H9 (cell line): ENCODE results near the gene HOXA4. TPM values are rescaled to one million over a fixed set of nuclear protein-coding genes. Genes with fewer than 3 reads are reported as not detected.

Experiments used
- DNase-seq: peaks from one replicate; pipeline ENCODE4 v3.0.0-alpha.2; 2017
- H2AFZ ChIP-seq: one replicate; pipeline ENCODE4 v1.6.1; 2013; ENCODE audit warnings: mild to moderate bottlenecking, low read length, control low read depth, moderate library complexity
- H2AK5ac ChIP-seq: 2 replicates; pipeline ENCODE4 v1.6.1; 2013; ENCODE audit warnings: low read length, control low read depth, mixed read lengths; ENCODE audit not compliant: insufficient read length
- H2BK120ac ChIP-seq: one replicate; pipeline ENCODE4 v1.6.1; 2013; ENCODE audit warnings: low read depth, mild to moderate bottlenecking, low read length, control low read depth, inconsistent platforms; ENCODE audit not compliant: poor library complexity, severe bottlenecking
- H2BK12ac ChIP-seq: 2 replicates; pipeline ENCODE4 v1.6.1; 2013; ENCODE audit warnings: low read length, control low read depth, mixed read lengths, low read depth; ENCODE audit not compliant: insufficient read length
- H2BK15ac ChIP-seq: 2 replicates; pipeline ENCODE4 v1.6.1; 2013; ENCODE audit warnings: low read depth, low read length, control low read depth
- H2BK20ac ChIP-seq: one replicate; pipeline ENCODE4 v1.6.1; 2013; ENCODE audit warnings: low read depth, mild to moderate bottlenecking, low read length, control low read depth, inconsistent platforms; ENCODE audit not compliant: poor library complexity, severe bottlenecking
- H2BK5ac ChIP-seq: 2 replicates; pipeline ENCODE4 v1.6.1; 2013; ENCODE audit warnings: low read length, control low read depth, mixed read lengths; ENCODE audit not compliant: insufficient read length
- H3K14ac ChIP-seq: 2 replicates; pipeline ENCODE4 v1.6.1; 2013; ENCODE audit warnings: low read length, control low read depth; ENCODE audit not compliant: insufficient read depth
- H3K18ac ChIP-seq: 2 replicates; pipeline ENCODE4 v1.6.1; 2013; ENCODE audit warnings: low read depth, mild to moderate bottlenecking, mixed read lengths, low read length, control low read depth; ENCODE audit not compliant: insufficient read length
- H3K23ac ChIP-seq: 2 replicates; pipeline ENCODE4 v1.6.1; 2013; ENCODE audit warnings: low read length, control low read depth, mixed read lengths, low read depth; ENCODE audit not compliant: insufficient read length
- H3K23me2 ChIP-seq: 2 replicates; pipeline ENCODE4 v1.6.1; 2013; ENCODE audit warnings: low read depth, mild to moderate bottlenecking, mixed read lengths, low read length, control low read depth; ENCODE audit not compliant: insufficient read length, poor library complexity, severe bottlenecking
- H3K27ac ChIP-seq: 2 replicates; pipeline ENCODE4 v1.5.1; 2013; ENCODE audit warnings: low read length, control low read depth, mixed read lengths, low read depth; ENCODE audit not compliant: insufficient read length
- H3K27me3 ChIP-seq: 2 replicates; pipeline ENCODE4 v1.6.1; 2013; ENCODE audit warnings: low read length, control low read depth, inconsistent platforms; ENCODE audit not compliant: insufficient read depth
- H3K4ac ChIP-seq: 2 replicates; pipeline ENCODE4 v1.6.1; 2013; ENCODE audit warnings: low read depth, mild to moderate bottlenecking, control low read depth, inconsistent platforms, low read length, moderate library complexity
- H3K4me1 ChIP-seq: 2 replicates; pipeline ENCODE4 v1.6.1; 2013; ENCODE audit warnings: low read length, control low read depth, inconsistent platforms; ENCODE audit not compliant: insufficient read depth
- H3K4me2 ChIP-seq: 2 replicates; pipeline ENCODE4 v1.6.1; 2013; ENCODE audit warnings: low read length, control low read depth, mixed read lengths; ENCODE audit not compliant: insufficient read length, insufficient read depth
- H3K56ac ChIP-seq: 2 replicates; pipeline ENCODE4 v1.6.1; 2013; ENCODE audit warnings: low read depth, mild to moderate bottlenecking, mixed read lengths, low read length, control low read depth; ENCODE audit not compliant: insufficient read length
- H3K79me1 ChIP-seq: 2 replicates; pipeline ENCODE4 v1.6.1; 2013; ENCODE audit warnings: low read depth, mild to moderate bottlenecking, moderate library complexity, low read length, control low read depth, inconsistent platforms; ENCODE audit not compliant: insufficient read depth, poor library complexity, severe bottlenecking
- H3K79me2 ChIP-seq: 2 replicates; pipeline ENCODE4 v1.6.1; 2013; ENCODE audit warnings: low read length, control low read depth, inconsistent platforms; ENCODE audit not compliant: insufficient read depth
- H3K9ac ChIP-seq: 2 replicates; pipeline ENCODE4 v1.6.1; 2013; ENCODE audit warnings: low read length, control low read depth, mixed read lengths; ENCODE audit not compliant: insufficient read length; ENCODE audit errors: extremely low read depth
- H3K9me3 ChIP-seq: one replicate; pipeline ENCODE4 v1.6.1; 2013; ENCODE audit warnings: low read depth, low read length, inconsistent platforms; ENCODE audit not compliant: control insufficient read depth
- H3T11ph ChIP-seq: one replicate; pipeline ENCODE4 v1.6.1; 2013; ENCODE audit warnings: mild to moderate bottlenecking, low read length, control low read depth, inconsistent platforms
- H4K20me1 ChIP-seq: one replicate; pipeline ENCODE4 v1.6.1; 2013; ENCODE audit not compliant: control insufficient read depth, insufficient read length, insufficient read depth
- H4K5ac ChIP-seq: 2 replicates; pipeline ENCODE4 v1.6.1; 2013; ENCODE audit warnings: low read depth, mild to moderate bottlenecking, mixed read lengths, low read length, control low read depth; ENCODE audit not compliant: insufficient read length
- H4K8ac ChIP-seq: replicated peaks from 2 replicates; pipeline ENCODE4 v1.6.1; 2013; ENCODE audit warnings: low read length, control low read depth, mixed read lengths, low read depth; ENCODE audit not compliant: insufficient read length
- H4K91ac ChIP-seq: 2 replicates; pipeline ENCODE4 v1.6.1; 2013; ENCODE audit warnings: low read depth, mild to moderate bottlenecking, moderate library complexity, mixed read lengths, low read length, control low read depth; ENCODE audit not compliant: insufficient read length
- H3K27ac Mint-ChIP-seq, 3 experiments: 2 replicates in 2 of 3; 3 replicates in 1 of 3; pipeline ENCODE4 v1.8.0; 2020 to 2021; ENCODE audit warnings: mixed read lengths in 3 of 3, mild to moderate bottlenecking in 1 of 3, moderate library complexity in 1 of 3
- H3K27me3 Mint-ChIP-seq: 2 replicates; pipeline ENCODE4 v1.8.0; 2021; ENCODE audit warnings: low read depth, mild to moderate bottlenecking, moderate library complexity, mixed read lengths
- H3K36me3 Mint-ChIP-seq, 3 experiments: 2 replicates in 2 of 3; 3 replicates in 1 of 3; pipeline ENCODE4 v1.8.0; 2020 to 2021; ENCODE audit warnings: low read depth in 3 of 3, mixed read lengths in 3 of 3; ENCODE audit not compliant: insufficient read depth in 1 of 3
- H3K4me1 Mint-ChIP-seq, 2 experiments: 2 replicates each; pipeline ENCODE4 v1.8.0; 2020; ENCODE audit warnings: mixed read lengths in 2 of 2
- H3K4me3 Mint-ChIP-seq, 2 experiments: 2 replicates in 1 of 2; 3 replicates in 1 of 2; pipeline ENCODE4 v1.8.0; 2020 to 2021; ENCODE audit warnings: mild to moderate bottlenecking in 2 of 2, mixed read lengths in 2 of 2, moderate library complexity in 1 of 2
- H3K9me3 Mint-ChIP-seq, 2 experiments: 2 replicates in 1 of 2; 3 replicates in 1 of 2; pipeline ENCODE4 v1.8.0; 2020; ENCODE audit warnings: mild to moderate bottlenecking in 2 of 2, mixed read lengths in 2 of 2, moderate library complexity in 1 of 2
- CTCF ChIP-seq: fragments of 200-600 bp; sonication (generic); conservative IDR thresholded peaks from 3 replicates; pipeline ENCODE4 v1.8.0; 2021; ENCODE audit warnings: antibody characterized with exemption, mild to moderate bottlenecking
- WGBS: extraction: QIAGEN DNeasy Blood & Tissue Kit; methylation state at CpG from one replicate; pipeline ENCODE4 v1.1.7; 2013; ENCODE audit warnings: missing lambda C conversion rate, low lambda C conversion rate, mixed read lengths; ENCODE audit not compliant: insufficient read length; ENCODE audit errors: extremely low coverage; 5-methylcytosine and 5-hydroxymethylcytosine counted together
- total RNA-seq: library from RNA; stranded (reverse); gene quantifications from 2 replicates; pipeline ENCODE4 v1.2.1, GENCODE V29; 2021

HOXA4 gene
- total RNA-seq, 1 experiment from 2014 or later, result not detected

DNA sequence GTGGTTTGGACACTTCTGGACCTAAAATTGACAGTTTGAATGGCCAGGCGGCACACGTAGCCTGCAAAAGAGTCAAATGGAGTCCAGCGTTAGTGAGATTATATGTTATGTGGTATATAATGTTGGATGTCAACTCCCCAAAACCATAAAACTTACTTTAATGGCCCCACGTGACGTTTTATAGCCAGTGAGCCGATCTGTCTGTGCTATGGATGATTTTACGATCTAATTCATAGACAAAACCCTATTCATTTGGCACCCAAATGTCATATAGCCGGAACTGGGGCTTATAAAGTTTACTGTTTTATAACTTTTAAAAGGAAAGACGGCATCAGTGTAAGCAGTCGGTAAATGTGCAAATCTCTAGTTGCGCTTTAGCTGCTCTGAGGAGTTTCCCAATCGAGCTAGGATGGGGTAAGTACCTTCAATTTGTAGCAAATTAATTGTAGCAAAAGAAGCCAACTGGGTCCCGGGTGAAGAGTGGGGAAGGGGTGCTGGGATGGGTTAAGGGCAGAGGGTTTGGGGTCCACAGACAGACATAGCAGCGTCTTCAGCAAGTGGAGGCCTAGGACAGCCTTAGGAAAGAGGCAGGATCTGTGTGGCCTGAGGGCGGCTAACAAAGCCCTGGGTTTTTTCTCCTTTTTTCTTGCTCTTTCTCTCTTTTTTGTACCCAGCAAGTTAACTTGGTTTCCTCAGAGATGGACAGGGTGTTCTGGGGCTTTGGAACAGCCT lies 9.7 kb upstream of the HOXA4 start:
- Histone ChIP-seq H2BK12ac (no peak overlapping the region), H4K5ac (no peak overlapping the region), H2BK5ac (no peak overlapping the region), H2AFZ (no peak overlapping the region), H3K4me2 (no peak overlapping the region), H3K9ac (no peak overlapping the region), H3K23ac (no peak overlapping the region), H4K20me1 (no peaks in the 10 kb centered on the region), H3K27ac (no peak overlapping the region), H2BK120ac (no peak overlapping the region), H2BK20ac (no peak overlapping the region), H3K18ac (no peak overlapping the region), H3K79me1 (no peaks in the 10 kb centered on the region), H3K56ac (no peak overlapping the region), H3K4ac (no peak overlapping the region), H3K27me3 (peaks cover 98% of the 10 kb centered on the region), H3K79me2 (no peaks in the 10 kb centered on the region), H2AK5ac (no peak overlapping the region), H3K9me3 (no peaks in the 10 kb centered on the region), H4K91ac (no peak overlapping the region), H2BK15ac (no peak overlapping the region), H4K8ac (no peak overlapping the region), H3K23me2 (peaks cover 10% of the 10 kb centered on the region), H3K14ac (no peak overlapping the region), H3T11ph (no peak overlapping the region), H3K4me1 (no peaks in the 10 kb centered on the region)
- Mint-ChIP-seq H3K4me3 (no peak overlapping the region), H3K27me3 (peaks cover 100% of the 10 kb centered on the region), H3K36me3 (no peaks in the 10 kb centered on the region; a peak in 1 of 7 replicates), H3K9me3 (peaks cover 0 to 19% of the 10 kb centered on the region in 2 experiments), H3K4me1 (peaks cover 7 to 16% of the 10 kb centered on the region in 2 experiments), H3K27ac (no peak overlapping the region)
- DNase-seq, result no peak
- no peak for TF ChIP-seq CTCF
- WGBS, result no CpG with 5 or more reads among the region's 15 CpGs
